HK-2 (cell line): ENCODE measurements around the gene GGA1.
"Not testable (repeated sequence)": the region's sequence is repeated elsewhere in the genome, so short reads cannot be mapped to it uniquely, and the experiment has no call there.

Source experiments
- DNase-seq: peaks from one replicate; pipeline ENCODE4 v3.0.0-alpha.2; 2018; ENCODE audit not compliant: unreplicated experiment

Gene GGA1

DNA sequence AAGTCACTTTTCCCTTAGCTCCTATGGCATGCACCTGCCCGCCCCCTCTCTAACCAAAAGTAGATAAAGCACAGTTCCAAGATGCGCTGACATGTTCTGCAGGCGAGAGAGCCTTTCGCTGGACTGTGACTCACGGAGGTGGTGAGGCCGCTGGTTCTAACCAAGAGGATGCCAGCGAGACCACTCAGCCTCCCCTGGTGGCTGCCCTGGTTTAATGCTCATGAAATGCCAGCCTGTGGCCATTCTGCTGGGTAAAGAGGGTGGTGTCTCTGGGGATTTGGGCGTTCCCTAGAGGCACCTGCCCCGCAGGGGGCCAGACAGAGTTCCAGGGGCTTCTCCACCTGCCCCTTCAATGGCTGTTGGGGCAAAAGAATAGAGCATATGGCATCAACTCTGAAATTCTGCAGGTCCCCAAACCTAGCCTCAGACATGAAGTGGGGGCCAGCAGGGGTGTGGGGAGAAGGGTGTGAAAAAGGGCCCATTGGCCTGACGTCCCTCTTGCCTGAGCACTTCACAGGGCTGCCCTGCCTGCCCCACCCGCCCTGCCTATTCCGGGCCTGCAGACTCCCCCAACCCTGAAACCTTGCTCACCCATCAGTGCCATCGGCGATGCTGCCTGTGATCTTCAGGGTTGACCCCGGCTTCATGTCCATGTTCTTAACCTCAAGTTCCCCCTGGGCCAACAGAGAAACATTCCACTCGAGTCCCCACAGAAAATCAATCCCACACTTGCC lies 37.2 kb upstream of the GGA1 start:
- peak; percentile 70 for DNase-seq

GRCh38 chr22:37571992-37572373 lies 36.7 kb upstream of the GGA1 start:
- DNase-seq: no peak

- DNase-seq: no peak
These were observed 33.1 kb upstream of the GGA1 start for GRCh38 chr22:37575490-37576003.

DNA sequence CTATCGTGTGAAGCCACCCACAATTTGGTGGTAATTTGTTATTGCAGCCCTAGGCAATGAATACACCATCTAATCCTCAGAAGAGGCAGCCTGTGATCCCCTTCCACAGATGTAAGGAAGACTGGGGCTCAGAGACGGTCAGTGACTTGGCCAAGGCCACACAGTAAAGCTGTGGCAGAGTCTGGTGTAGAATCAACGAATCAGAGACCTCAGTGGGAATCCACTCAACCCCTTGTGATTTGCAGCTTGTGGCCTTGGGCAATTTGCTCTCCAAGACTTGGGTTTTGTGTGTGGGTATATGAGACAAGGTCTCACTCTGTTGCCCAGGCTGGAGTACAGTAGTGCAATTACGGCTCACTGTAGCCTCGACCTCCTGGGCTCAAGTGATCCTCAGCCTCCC lies 30.6 kb upstream of the GGA1 start:
- DNase-seq: no peak

- no peak for DNase-seq
These were observed 27.1 kb upstream of the GGA1 start for GRCh38 chr22:37581504-37581903.

DNA sequence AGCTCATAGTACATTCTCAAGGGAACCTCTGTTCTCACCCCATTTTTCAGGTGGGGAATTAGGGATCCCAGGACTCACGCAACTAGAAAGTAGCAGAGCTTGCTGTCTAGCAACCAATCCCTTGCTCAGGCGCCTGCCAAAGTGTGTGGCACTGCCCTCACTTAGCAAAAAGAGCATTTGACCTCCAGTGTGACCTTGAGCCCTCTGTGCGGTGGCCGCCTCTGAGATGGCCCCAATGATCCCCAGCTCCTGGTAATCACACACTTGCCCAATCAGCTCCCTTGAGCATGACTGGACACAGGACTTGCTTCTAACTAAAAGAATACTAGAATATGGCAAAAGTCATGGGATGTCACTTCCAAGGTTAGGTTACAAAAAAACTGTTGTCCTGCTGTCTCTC lies 26.1 kb upstream of the GGA1 start:
- DNase-seq: no peak

DNA sequence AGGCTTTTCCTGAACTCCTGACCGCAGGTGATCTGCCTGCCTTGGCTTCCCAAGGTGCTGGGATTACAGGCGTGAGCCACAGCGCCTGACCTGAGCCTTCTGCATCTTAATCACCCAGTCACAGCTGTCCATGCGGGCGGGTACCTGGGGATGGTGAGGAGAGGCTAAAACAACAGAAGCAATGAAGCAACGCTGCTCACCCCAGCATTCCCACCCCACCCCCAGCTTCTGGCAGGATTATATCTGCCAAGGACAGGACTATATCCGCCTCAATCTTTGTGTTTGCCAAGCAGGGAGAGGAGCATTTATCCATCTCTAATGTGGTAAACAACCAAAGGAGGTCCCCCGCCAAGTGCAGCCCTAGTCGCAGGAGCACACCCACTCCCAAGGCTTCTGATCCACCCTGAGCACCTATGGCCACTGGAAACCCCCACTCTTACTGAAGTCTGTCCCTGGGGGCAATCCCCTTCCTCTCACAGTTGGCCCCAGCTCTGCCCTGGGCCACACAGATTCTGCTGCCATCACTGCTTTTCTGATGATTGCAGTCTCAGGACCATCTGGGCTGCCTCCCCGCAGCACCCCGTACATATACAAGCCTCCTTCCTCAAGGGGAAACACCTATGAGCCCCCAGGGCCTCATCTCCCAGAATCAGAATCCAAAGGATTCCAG lies 20.0 kb upstream of the GGA1 start:
- DNase-seq: no peak

DNA sequence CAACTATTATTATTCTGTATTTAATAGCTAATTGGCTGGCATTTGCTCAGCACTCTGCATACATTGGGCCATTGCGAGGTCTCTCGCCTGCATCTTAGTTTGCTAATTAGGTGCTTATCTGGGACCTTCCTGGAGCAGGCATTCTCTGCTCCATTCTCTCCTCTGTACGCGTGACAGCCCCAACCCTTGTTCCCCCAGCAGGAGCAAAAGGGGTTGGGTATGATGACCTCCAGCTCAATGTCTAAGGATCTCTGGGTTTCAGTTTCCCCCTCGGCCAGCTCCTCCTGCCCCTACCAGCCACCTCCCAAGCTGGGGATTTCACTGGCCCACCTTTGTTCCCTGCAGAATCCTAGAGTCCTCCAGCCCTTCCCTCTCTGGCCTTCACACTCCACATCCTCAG lies 19.0 kb upstream of the GGA1 start:
- no peak for DNase-seq

- not testable (repeated sequence) for DNase-seq
These were observed 17.6 kb upstream of the GGA1 start for GRCh38 chr22:37591081-37591480.

DNA sequence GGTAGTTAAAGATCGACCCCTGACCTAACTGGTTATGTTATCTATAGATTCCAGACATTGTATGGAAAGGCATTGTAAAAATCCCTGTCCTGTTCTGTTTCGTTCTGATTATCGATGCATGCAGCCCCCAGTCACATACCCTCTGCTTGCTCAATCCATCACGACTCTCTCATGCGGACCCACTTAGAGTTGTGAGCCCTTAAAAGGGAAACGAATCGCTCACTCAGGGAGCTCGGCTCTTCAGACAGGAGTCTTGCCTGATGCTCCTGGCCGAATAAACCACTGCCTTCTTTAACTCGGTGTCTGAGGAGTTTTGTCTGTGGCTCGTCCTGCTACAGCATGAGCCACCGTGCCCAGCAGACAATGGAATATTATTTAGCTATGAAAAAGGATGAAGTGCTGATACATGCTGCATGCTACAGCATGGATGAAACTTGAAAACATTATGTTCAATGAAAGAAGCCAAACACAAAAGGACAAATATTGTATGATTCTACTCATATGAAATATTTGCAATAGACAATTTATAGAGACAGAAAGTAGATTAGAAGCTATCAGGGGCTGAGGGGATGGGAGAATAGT lies 16.7 kb upstream of the GGA1 start:
- no peak for DNase-seq

GRCh38 chr22:37594237-37594636 lies 14.4 kb upstream of the GGA1 start:
- DNase-seq: no peak

DNA sequence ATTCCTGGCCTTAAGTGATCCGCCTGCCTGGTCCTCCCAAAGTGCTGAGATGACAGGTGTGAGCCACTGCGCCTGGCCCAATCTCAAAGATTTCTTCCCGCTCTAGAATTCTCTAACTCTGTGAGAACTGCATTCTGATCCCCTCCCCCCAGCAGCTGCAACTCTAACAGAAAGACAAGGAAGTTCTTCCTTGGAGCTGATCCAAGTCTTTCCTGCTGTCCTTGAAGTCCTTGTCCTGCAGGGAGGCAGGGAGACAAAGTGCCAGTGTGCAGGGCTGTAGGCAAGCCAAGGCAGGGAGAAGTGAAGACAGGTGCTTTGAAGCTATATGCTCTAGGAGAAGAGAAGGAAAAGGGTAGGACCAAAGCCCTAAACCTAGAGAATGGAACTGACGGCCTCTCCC lies 9.5 kb upstream of the GGA1 start:
- DNase-seq: no peak

GRCh38 chr22:37601203-37601539 lies 7.5 kb upstream of the GGA1 start:
- no peak for DNase-seq

DNA sequence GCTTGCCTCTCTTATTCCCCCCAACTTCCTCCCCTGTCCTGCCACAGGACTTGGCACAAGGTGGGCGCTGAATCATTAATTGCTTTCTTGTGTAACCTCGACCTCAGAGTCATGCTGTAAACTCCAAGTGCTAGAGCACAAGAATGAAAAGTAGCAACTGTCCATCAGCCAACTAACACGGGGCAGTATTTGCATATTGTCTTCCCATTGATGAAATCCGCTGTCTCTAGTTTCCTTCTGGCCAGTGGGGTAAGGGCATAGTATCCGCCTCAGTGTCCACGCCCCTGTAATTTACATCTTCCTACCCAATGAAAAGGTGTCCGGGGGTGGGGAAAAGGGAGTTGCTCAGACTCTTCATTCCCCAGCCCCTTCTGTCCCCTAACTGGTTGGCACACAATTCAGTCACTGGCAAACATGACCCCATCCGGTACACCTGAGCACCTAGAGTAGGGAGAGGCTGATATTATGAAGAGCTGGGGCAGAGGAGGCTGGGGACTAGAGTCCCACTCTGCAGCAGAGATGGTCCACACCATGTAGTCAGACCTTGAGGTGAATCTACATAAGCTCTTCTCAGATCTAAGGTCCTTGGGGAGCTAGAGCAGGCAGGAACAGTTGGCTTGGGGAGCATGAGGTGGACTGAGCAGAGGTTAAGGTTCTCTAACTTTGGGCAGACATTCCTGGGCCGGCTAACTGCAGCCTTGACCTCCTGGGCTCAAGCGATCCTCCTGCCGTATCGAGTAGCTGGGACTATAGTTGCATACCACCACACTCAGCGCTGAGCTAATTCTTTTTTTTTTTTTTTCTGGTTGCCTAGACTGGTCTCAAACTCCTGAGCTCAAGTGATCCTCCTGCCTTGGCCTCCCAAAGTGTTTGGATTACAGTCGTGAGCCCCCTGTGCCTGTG lies 6.8 kb upstream of the GGA1 start:
- no peak for DNase-seq

GRCh38 chr22:37602546-37603277 lies 5.9 kb upstream of the GGA1 start:
- not testable (repeated sequence) for DNase-seq

- DNase-seq: no peak
These were observed 4.6 kb upstream of the GGA1 start for GRCh38 chr22:37604074-37604473.

- DNase-seq: no peak
These were observed 3.8 kb upstream of the GGA1 start for GRCh38 chr22:37604875-37605274.

- DNase-seq: peak; percentile 88
These were observed 1.4 kb upstream of the GGA1 start for GRCh38 chr22:37607010-37607934.

DNA sequence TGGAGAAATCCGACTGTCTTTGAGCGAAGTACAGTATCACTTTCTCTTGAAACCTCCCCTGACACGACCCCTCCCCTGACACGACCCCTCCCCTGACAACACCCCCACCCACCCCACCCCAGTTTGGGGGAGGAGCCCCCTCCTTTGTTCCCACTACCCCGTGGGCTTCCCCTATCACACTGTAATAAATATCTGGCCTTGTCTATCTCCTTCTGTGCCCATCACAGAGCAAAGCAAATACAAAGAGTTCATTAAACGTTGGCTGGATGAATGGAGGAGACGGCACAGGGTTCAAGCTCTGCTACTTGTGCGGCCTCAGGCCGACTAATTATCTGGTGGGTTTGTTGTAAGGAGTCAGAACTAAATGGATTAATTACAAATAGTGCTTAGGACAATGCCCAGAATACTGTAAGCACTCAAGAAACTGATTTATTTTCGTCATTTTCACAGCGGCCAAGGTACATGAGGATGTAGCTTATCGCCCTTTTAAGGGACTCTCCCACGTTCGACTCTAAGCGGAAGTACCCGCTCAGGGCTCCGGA lies 628 bp upstream of the GGA1 start:
- no peak for DNase-seq
